Heart left ventricle (tissue), 13 donors: ENCODE data around the gene NNMT.
A peak's percentile ranks its signal among the peaks of the same experiment; 100 is the strongest.

Source experiments
- POLR2A ChIP-seq, 2 donors: fragments of 450-650 bp; IDR thresholded peaks; one replicate each; pipeline ENCODE4 v1.6.1; 2017; ENCODE audit warnings: antibody characterized with exemption in 2 of 2, mild to moderate bottlenecking in 2 of 2, moderate library complexity in 2 of 2
- TF ChIP-seq, protein P1 (sequence below), 12 donors: fragments of 200-600 bp; sonication (generic) in 4 of 12; IDR thresholded peaks; one replicate each; pipeline versions ENCODE4 v1.5.0 to v1.8.0; 2018 to 2022; ENCODE audit warnings: antibody characterized with exemption in 12 of 12, mild to moderate bottlenecking in 5 of 12
- donor health status: ischemic (EF 13 %, LVEDD 7.1; RV severe dilation, severe dysfunction).
- donor health status: DM: no; HTN: yes; CAD: no.
- donor health status: DM: no; HTN: no; CAD: no.
- donor health status: ischemic (EF 25% LVEDD 6.9; RV normal size, moderate dysfunction).
- donor health status: ischemic (EF 25% LVEDD 5.7; RV mildly dilated, moderate dysfunction).
- donor health status: ischemic (EF 35%, LVEDD 5.7; RV mildly dilated, moderate dysfunction).
- donor health status: nonischemic (EF 11% LVEDD 7.7; RV severe dilation, severe dysfunction).
- donor health status: DM: yes; HTN: yes; CAD: no.
- donor health status: PGD.
- donor health status: ischemic (EF 29% LVEDD 5.4; RV normal size, mild dysfunction).
- donor health status: nonischemic (EF 23%, LVEDD 6.1; RV moderate dilation, normal function).

- TF ChIP-seq, protein P1, sequence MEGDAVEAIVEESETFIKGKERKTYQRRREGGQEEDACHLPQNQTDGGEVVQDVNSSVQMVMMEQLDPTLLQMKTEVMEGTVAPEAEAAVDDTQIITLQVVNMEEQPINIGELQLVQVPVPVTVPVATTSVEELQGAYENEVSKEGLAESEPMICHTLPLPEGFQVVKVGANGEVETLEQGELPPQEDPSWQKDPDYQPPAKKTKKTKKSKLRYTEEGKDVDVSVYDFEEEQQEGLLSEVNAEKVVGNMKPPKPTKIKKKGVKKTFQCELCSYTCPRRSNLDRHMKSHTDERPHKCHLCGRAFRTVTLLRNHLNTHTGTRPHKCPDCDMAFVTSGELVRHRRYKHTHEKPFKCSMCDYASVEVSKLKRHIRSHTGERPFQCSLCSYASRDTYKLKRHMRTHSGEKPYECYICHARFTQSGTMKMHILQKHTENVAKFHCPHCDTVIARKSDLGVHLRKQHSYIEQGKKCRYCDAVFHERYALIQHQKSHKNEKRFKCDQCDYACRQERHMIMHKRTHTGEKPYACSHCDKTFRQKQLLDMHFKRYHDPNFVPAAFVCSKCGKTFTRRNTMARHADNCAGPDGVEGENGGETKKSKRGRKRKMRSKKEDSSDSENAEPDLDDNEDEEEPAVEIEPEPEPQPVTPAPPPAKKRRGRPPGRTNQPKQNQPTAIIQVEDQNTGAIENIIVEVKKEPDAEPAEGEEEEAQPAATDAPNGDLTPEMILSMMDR (IDR thresholded peaks at IDR 0.05): peak; percentile 41 to 81 (median 70)
- TF ChIP-seq POLR2A (IDR thresholded peaks at IDR 0.05): peak in 1 of 2 donors; percentile 23
Observed at GRCh38 chr11:114280696-114281095, 15.5 kb upstream of the NNMT start.
